Activated CD8-positive, alpha-beta T cell treated with anti-CD3 and anti-CD28 coated beads for 36 hours (primary cell): ENCODE data around the gene CADPS. TPM values are rescaled to one million over a fixed set of nuclear protein-coding genes. Genes with fewer than 3 reads are reported as not detected.

ENCODE experiments used
- ATAC-seq: fragments of 200-7000 bp; cut with Tn5 transposase; one replicate; pipeline ENCODE4 v1.10.0; 2021; ENCODE audit warnings: mild to moderate bottlenecking, moderate library complexity
- CTCF ChIA-PET: fragments of 350-600 bp; sonication (Branson Sonifier 250); formaldehyde crosslinking; loops from one replicate; lab custom pipeline; 2021; ENCODE audit warnings: antibody characterized with exemption; lab: Charles Lee
- POLR2A ChIA-PET: fragments of 350-600 bp; sonication (Branson Sonifier 250); formaldehyde crosslinking; loops from one replicate; lab custom pipeline; 2021; ENCODE audit warnings: antibody characterized with exemption; lab: Charles Lee
- DNase-seq: peaks from one replicate; pipeline ENCODE4 v3.0.0-alpha.2; 2020
- H3K27ac Mint-ChIP-seq: one replicate; pipeline ENCODE4 v1.8.0; 2021; ENCODE audit warnings: mild to moderate bottlenecking, mixed read lengths
- H3K27me3 Mint-ChIP-seq: one replicate; pipeline ENCODE4 v1.8.0; 2021; ENCODE audit warnings: mixed read lengths
- H3K36me3 Mint-ChIP-seq: one replicate; pipeline ENCODE4 v1.8.0; 2021; ENCODE audit warnings: low read depth, mixed read lengths
- H3K4me1 Mint-ChIP-seq: one replicate; pipeline ENCODE4 v1.8.0; 2021; ENCODE audit warnings: low read depth, mixed read lengths
- H3K4me3 Mint-ChIP-seq: one replicate; pipeline ENCODE4 v1.8.0; 2021; ENCODE audit warnings: mild to moderate bottlenecking, moderate library complexity, mixed read lengths
- H3K9me3 Mint-ChIP-seq: one replicate; pipeline ENCODE4 v1.8.0; 2021; ENCODE audit warnings: mixed read lengths
- intact Hi-C: fragments of 100-400 bp; cut with micrococcal nuclease; formaldehyde crosslinking; loops from one replicate; pipeline ENCODE4 v1.10.0; 2022
- total RNA-seq, 2 experiments: library from RNA; stranded (reverse); gene quantifications; one replicate each; pipeline ENCODE4 v1.2.3, GENCODE V29; 2021
- TF ChIP-seq, protein P1 (sequence below): fragments of 200-600 bp; IDR thresholded peaks from one replicate; pipeline ENCODE4 v1.8.0; 2022; ENCODE audit warnings: antibody characterized with exemption, mild to moderate bottlenecking

CADPS gene
- total RNA-seq, 2 experiments from 2014 or later = not detected

DNA sequence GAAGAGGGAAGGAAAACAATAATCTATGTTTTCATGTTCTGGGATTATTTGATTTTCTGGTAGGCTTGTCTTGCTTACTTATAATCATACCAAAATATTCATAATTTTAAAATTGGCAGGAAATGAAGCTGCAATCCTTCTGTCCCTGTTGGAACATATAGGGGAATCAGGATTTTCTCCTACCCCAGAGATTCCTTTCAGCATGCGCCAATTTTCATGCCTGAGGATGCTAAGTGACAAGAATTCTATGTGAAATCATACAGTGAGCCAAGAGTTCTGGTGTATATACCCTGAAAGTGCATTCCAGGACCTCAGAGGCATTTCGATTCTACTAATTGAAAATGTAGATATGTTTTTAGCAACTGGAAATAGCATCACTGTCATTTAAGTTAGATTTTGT, 9.9 kb upstream of the CADPS start:
- H3K27ac Mint-ChIP-seq = no peak overlapping the region
- POLR2A ChIA-PET = no interaction called here
- ATAC-seq = no peak
- H3K27me3 Mint-ChIP-seq = no peaks in the 10 kb centered on the region
- H3K4me1 Mint-ChIP-seq = no peaks in the 10 kb centered on the region
- DNase-seq = no peak
- H3K9me3 Mint-ChIP-seq = peaks cover 4% of the 10 kb centered on the region
- H3K36me3 Mint-ChIP-seq = no peaks in the 10 kb centered on the region
- CTCF ChIA-PET = no interaction called here
- TF ChIP-seq, protein P1, sequence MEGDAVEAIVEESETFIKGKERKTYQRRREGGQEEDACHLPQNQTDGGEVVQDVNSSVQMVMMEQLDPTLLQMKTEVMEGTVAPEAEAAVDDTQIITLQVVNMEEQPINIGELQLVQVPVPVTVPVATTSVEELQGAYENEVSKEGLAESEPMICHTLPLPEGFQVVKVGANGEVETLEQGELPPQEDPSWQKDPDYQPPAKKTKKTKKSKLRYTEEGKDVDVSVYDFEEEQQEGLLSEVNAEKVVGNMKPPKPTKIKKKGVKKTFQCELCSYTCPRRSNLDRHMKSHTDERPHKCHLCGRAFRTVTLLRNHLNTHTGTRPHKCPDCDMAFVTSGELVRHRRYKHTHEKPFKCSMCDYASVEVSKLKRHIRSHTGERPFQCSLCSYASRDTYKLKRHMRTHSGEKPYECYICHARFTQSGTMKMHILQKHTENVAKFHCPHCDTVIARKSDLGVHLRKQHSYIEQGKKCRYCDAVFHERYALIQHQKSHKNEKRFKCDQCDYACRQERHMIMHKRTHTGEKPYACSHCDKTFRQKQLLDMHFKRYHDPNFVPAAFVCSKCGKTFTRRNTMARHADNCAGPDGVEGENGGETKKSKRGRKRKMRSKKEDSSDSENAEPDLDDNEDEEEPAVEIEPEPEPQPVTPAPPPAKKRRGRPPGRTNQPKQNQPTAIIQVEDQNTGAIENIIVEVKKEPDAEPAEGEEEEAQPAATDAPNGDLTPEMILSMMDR = no peak
- H3K4me3 Mint-ChIP-seq = no peak overlapping the region
- intact Hi-C loops = no loop called here

- ATAC-seq = no peak
- Mint-ChIP-seq H3K27me3 (no peaks in the 10 kb centered on the region), H3K4me3 (no peak overlapping the region), H3K27ac (no peak overlapping the region), H3K9me3 (peaks cover 4% of the 10 kb centered on the region), H3K36me3 (no peaks in the 10 kb centered on the region), H3K4me1 (no peaks in the 10 kb centered on the region)
- DNase-seq = no peak
- TF ChIP-seq, protein P1 = no peak
- intact Hi-C loops = no loop called here
- ChIA-PET CTCF (no interaction called here), POLR2A (no interaction called here)
These were observed 9.1 kb upstream of the CADPS start for GRCh38 chr3:62884096-62884870.

DNA sequence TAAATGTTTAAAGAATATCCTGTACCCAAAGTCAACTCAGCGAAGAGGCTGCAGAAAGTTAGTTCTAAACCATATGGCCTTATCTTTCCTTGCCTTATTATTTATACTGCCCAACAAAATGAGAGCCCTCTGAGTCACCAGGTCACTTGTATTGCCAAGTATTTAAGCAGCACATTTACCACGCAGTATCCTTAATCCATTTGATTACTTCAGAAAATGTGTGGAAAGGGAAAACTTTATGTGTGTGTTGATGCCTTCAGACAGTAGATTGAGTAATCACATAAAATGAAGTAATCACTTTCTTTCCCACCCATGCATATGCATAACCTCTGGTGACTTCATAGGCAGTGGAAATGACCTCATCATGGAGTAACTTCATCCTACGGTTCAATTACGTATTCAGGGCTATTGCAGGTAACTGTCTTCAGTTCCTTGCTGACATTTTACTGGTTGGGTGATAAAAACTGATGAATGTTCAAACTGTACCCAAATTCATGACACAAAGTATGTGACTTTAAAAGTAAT, 7.5 kb upstream of the CADPS start:
- no peak overlapping the region for H3K27ac Mint-ChIP-seq
- H3K9me3 Mint-ChIP-seq = peaks cover 4% of the 10 kb centered on the region
- intact Hi-C loops = no loop called here
- TF ChIP-seq, protein P1 = no peak
- ChIA-PET POLR2A (no interaction called here), CTCF (no interaction called here)
- no peaks in the 10 kb centered on the region for H3K4me1 Mint-ChIP-seq
- ATAC-seq (no peak), DNase-seq (no peak)
- peaks cover 3% of the 10 kb centered on the region for H3K27me3 Mint-ChIP-seq
- no peak overlapping the region for H3K4me3 Mint-ChIP-seq
- no peaks in the 10 kb centered on the region for H3K36me3 Mint-ChIP-seq

- DNase-seq (peak; percentile 18), ATAC-seq (no peak)
- Mint-ChIP-seq H3K36me3 (peaks cover 3% of the 10 kb centered on the region), H3K9me3 (no peaks in the 10 kb centered on the region), H3K4me3 (no peak overlapping the region), H3K27me3 (peaks cover 43% of the 10 kb centered on the region), H3K4me1 (no peaks in the 10 kb centered on the region), H3K27ac (no peak overlapping the region)
- intact Hi-C loops = no loop called here
- ChIA-PET CTCF (no interaction called here), POLR2A (no interaction called here)
- TF ChIP-seq, protein P1 = no peak
These were observed 848 bp upstream of the CADPS start for GRCh38 chr3:62876064-62876463.

DNA sequence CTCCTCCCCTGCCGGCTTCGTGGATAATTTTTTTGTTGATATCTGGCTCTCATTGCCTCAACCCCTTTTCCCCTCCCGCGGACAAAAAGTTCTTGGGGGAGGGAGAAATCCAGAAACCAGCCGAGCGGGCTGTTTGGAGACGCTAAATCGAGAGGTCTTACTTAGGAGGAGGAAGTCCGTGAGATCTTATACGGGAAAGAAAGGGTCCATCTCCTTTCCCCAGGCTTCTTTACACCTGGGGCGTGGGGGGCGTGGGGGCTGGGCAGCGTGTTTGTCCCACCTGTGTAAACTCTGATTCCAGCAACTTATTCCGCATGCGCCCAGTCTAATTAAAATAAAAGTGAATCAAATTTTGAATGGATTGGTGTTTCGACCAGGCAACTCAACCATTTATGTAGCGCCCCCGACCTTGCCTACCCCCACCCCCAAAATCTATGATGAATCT, 364 bp upstream of the CADPS start:
- intact Hi-C loops = no loop called here
- CTCF ChIA-PET = no interaction called here
- Mint-ChIP-seq H3K27ac (no peak overlapping the region), H3K4me1 (no peaks in the 10 kb centered on the region), H3K9me3 (no peaks in the 10 kb centered on the region), H3K27me3 (peaks cover 43% of the 10 kb centered on the region), H3K36me3 (peaks cover 3% of the 10 kb centered on the region), H3K4me3 (no peak overlapping the region)
- ATAC-seq (no peak), DNase-seq (no peak)
- POLR2A ChIA-PET = no interaction called here
- TF ChIP-seq, protein P1 = no peak
